Urothelium cell line (cell line): ENCODE results near the gene TBC1D22A.
A peak's percentile ranks its signal among the peaks of the same experiment; 100 is the strongest.

ENCODE experiments used
- DNase-seq: peaks from one replicate; pipeline ENCODE4 v3.0.0; 2011; ENCODE audit warnings: low spot score, mixed read lengths
- FAIRE-seq: peaks from 2 replicates; lab custom pipeline; 2011; peaks lifted over from hg19 to GRCh38; lab: Jason Lieb, UNC

TBC1D22A gene

DNA sequence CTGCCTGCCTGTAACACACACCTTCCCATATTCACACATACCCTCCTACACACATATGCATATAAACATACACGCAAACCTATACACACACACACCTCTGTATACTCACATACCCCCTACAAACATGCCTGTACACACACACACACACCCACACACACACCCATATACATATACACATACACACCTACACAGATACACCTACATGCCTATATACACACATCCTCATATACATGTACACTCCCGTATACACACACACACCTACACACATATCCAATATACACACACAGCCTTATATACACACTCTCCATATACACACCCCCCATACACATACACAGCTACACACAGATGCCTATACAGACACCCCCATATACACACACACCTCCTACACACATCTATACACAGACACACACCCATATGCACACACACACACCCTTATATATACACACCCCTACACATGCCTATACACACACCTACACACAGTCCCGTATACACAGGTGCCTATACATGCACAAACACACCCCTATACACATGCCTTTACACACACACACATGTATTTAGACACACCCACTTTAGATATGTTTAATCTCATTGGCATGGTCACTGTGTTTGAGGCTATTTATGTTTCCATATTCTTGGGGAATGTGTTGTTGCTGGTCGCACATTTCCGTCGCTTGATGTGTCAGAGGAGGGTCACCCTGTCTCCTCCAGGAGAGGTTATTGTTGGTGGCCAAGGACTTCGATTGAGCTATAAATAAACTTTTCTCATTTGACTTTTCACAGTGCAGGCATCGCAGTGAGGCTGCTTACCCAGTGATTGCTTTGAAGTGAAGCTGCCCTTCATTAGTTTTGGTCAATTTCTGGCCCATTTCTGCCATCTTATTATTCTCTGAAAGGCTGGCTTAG lies 243.3 kb downstream of the TBC1D22A start:
- DNase-seq (no peak), FAIRE-seq (peak; percentile 96)

DNA sequence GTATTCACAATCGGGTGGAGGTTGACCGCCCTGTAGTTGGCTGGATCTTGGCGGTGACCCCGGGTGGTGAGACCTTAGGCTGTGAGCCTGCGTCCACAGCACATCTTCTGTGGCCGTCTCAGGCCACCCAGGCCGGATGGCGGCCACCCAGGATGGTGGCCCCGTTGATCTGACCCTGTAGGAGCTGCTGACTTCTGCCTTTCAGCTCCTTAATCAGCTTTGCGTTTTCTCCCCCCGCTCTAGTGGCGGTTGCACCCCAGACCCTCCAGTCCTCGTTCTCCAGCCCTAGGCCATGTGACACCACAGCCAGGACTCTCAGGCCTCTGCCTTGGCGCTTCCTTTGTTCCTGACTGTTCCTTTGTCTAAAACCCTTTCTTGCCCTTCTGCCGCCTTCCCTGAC lies 244.0 kb downstream of the TBC1D22A start:
- DNase-seq (no peak), FAIRE-seq (no peak)

DNA sequence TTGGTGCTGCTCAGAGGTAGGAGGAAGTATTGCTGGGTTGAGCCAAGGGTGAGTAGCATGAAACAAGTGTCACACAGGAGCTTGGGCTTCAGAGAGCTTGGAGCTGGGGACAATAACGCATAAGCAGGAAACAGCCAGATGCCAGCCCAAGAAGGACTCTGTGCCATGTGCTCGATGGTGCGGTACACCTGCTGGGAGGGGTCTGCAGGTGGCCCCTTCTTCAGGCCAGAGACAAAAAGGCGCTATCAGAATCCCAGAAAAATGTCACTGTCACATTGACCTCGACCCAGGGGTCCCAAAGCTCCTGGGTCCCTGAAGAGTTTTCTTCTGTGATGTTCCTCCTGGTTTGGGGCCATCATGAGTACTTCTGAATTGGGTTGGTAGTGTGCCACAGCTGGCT lies 244.4 kb downstream of the TBC1D22A start:
- FAIRE-seq (no peak), DNase-seq (no peak)

DNA sequence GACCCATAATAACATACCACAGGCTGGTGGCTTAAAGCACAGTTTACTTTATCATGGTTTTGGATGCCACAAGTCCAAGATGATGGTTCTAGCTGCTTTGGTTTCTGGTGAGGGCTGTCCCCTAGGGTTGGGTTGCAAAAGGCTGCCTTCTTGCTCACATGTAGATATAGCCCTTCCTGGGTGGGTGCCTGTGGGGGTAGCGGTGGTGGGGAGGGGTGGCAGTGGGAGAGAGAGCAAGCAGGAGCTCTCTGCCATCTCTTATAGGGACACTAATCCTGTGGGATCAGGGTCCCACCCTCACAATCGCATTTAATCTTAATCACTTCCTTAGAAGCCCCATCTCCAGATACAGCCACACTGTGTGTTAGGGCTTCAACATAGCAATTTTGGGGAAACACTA lies 245.0 kb downstream of the TBC1D22A start:
- DNase-seq (no peak), FAIRE-seq (no peak)

DNA sequence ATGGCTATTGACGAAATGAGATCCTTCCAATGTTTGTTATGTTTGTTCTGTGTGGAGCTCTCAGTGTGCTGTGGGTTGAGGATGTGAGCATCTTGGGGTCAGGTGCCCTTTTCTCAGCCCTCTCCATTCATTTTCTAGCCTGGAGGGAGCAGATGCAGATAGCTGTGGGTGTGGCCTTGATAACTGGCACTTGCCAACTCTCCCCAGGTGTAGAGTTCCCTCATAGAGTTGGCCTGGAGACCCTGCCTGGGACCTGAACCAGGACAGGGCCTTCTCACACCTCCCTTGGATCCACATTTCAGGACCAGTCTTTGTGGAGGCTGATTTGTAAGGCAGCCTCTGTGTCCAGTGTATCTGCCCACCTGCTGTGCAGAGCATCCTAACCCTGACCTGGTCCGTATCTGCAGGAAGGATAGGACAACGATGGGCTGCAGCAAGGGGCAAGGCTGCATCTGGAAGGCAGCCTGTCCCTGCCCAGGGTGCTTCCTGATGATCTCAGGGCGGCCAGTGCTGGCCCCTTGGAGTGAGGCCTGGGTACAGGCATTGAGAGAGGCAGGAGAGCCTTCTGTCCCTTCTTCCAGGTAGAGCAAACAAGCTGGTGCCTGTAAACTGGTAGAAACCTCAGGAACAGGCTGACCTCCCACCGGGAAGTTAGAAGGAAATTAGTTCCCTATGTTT lies 245.9 kb downstream of the TBC1D22A start:
- FAIRE-seq (no peak), DNase-seq (no peak)

DNA sequence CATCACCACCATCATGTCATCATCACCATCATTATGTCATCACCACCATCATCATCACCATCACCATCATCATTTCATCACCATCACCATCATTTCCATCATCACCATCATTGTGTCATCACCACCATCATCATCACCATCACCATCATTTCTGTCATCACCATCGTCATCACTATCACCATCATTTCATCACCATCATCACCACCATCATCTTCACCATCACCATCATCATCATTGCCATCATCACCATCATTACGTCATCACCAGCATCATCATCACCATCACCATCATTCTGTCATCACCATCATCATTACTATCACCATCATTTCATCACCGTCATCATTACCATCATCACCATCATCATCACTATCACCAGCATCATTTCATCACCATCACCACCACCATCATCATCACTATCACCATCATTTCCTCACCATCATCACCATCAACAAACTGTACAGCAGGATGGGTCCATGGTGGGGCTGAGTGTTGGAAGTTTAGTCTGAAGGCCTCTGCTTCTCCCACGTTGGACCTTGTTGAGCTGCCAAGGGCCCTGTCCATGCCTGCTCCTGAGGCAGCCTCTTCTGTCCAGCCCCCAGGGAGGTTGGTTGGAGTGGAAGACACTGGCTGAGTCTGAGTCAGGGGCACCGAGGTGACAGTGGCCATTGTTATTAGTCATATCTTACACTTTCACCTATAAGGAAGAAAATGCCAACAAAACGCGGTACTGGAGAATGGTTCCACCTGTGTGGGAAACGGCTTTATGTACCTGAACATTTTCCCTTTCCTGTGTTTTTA lies 247.1 kb downstream of the TBC1D22A start:
- peak; percentile 100 for FAIRE-seq

DNA sequence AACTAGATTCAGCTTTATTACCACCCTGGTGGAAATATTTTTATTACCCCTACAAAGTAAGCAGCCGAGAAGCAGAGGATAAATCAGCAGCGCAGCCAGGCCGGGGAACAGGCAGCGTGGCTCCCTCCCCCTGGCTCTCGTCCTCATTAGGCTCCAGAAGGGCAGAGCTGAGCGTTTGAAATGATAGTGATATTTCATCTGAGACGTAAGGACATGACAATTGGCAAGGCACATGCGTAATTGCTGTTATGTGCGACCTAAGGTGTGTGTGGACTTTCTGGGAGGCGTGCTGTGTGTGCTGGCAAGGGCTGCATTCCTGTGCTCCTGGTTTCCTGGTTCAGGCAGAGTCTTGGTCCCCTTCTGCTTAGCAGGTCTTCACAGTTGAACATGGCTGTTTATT lies 247.8 kb downstream of the TBC1D22A start:
- DNase-seq (no peak), FAIRE-seq (no peak)

More for the DNA sequence above, 247.1 kb downstream of the TBC1D22A start:
- DNase-seq = no peak

DNA sequence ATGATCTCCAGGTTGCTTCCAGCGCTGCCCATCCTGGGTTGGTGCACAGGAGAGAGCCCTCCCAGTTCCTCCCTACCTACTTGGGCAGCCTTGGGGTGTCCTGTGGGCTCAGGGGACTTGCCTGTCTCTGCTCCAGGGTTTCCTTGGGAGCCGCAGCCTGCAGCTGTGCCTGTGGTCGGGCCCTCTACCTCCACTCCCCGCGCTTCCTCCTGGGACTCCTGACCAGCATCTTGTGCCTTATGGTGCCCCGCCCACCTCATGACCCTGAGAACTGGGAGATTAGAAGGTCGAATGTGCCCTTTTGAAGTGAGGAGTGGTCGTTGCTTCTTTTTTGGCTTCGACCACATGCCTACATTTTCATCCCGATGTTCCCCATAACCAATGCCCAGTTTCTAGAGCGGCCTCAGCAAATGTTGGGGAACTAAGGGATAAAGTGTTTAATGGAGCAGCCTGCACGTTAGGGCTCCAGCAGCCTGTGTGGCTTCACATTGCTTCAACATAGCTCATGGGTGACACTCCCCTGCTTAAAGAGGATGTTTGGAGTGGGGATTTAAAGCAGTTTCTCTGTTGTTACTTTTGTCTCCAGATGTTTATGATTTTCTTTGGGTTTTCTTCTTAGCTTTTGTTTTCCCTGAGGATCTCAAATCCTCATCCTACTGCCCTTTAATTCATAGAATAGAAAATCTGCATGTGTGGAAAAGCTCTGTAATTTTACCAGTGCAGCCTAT lies 248.8 kb downstream of the TBC1D22A start:
- DNase-seq = no peak
- FAIRE-seq = no peak

DNA sequence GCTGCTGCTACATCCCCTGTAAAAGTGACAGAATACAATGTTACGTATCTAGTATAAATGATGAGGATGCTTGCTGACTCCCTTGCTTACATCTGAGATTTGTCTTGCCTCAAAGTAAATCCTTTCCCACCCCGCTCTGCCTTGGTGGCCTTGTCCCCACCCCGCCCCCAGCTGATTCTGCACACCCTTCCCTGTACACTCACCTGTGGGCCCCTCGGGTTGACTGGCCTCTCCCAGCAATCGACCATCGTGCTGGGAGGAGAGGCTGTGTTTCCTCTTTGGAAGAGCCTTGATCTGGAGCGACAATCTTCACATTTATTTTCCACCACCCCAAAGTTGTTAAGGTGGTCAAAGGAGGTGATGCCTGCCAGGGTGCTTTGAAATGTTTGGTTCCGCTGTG lies 249.4 kb downstream of the TBC1D22A start:
- DNase-seq (no peak), FAIRE-seq (no peak)

DNA sequence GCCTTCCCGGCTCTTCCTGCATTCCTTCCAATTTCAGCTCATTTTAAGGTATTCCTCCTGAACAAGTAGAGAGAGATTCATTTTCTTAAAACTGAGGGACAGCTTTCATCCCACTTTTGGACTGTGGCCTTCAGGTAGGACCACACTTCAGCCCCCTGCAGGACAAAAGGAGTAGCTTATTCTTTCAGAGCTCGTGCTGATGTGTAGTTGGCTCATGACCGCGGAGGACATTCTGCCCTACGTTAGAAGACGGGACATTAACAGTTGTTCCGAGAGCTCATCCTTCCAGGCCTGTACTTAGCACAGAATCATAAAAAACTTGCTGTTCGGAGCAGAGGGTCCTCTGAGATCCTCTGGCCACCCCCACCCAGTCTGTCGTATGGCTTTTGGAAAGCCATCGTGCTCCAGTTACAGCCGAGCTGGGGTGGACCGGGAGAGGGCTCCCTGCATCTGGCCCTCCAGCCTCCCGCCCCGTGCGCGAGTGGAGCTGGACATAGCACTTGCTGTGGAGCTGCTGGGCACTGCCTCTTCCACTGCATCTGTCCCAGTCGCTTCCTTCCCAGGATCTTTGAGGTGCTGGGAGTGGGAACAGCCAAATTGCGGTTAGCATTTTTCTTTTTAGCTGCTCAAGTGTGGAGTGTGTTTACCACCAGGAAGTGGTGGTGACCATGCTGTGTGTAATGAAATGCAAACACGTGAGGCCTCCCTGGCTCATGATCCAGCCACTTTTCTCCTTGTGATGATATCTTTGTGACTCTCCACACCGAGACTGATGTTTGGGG lies 250.3 kb downstream of the TBC1D22A start:
- no peak for DNase-seq
- no peak for FAIRE-seq

DNA sequence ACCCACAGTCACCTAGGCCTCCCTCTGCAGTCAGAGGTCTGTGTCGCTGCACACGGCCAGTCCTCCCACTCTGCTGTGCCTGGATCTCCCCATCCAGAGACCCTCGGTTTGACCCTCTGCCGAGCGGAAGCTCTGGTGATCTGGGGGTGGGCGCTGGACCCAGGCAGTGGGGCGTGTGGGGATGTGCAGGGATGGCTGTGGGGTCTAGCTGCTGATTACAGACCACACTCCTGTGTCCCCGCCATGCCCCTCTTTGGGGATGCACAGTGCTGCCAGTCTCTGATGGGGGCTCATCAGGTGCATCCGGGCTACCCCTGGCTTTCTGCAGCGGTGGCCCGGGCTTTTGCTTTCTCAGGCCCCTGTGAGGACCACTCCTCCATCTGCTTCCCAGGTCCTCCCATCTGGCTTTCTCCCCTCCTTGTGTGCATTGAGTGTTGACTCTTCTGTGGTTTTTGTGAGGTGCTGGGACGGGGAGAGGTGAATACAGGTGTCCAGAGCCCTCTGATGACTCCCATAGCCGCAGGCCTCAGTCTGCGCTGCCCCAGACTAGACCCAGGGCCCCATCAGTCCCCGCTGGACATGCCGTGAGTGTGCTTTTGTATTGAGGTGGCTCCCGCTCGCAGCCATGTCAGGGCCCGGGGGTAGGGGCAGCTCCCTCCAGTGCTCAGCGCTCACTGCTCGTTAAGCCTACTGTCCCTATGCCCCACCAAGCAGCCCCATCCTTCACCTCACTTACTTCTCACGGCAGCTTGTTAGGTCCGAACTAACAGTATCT lies 251.6 kb downstream of the TBC1D22A start:
- DNase-seq = no peak
- FAIRE-seq = no peak

DNA sequence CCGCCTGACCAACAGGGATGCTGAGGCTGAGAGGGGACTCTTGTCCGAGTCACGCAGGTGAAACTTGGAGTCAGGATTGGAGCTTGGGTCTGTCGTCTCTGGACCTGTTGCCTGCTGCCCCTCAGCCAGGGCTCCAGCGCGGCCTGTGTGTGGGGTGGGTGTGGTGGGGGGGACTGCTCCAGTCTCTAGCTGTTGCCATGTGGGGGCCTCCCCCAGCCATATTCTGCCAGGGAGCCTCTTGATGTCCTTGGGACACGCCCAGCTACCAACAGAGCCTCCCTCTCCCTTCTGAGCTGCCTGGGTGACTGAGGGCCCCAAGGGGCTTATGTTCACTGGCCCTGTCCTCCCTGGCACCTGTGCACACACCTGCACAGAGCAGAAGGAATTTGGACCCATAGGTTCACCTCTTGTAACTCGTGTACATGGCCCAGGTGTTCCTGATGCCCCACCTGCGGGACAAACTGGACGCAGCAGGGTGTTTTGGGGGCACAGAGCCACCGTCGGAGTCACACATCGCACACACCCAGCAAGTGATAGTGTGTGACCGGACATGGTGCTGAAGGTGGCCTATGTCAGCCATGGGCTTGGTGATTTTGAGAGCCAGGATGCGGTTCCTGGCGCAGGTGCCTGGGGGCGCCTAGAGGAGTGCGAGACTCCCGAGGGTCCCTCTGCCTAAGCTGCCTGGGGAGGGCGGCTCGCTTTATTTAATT lies 252.3 kb downstream of the TBC1D22A start:
- no peak for DNase-seq
- FAIRE-seq = peak; percentile 37

DNA sequence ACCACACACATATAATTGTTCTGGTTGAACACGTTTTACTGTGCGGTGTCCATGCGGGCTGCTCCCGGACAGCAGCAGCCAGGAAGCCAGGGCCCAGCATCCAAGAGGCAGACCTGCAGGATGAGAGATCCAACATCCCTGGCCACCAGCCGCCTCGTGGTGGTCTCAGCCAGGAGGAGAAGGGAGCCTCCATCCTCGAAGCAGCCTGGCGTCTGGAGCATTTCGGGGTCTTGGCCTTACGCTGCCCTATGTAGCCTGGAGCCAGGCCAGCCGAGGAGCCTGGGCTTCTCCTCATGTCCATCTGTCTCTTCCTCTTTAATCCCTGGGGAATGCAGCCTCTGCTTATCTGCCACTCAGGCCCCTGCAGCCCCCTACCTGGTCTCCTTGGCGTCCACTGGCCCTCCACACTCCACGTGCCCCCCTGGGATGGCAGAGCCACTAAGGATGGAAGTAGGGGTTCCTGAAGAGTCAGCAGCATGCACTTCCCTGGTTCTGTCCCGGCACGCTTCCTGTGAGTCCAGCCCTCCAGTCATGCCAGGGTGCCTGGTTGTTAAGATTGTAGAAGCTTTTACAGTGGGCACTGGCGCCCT lies 253.2 kb downstream of the TBC1D22A start:
- FAIRE-seq (no peak), DNase-seq (no peak)

DNA sequence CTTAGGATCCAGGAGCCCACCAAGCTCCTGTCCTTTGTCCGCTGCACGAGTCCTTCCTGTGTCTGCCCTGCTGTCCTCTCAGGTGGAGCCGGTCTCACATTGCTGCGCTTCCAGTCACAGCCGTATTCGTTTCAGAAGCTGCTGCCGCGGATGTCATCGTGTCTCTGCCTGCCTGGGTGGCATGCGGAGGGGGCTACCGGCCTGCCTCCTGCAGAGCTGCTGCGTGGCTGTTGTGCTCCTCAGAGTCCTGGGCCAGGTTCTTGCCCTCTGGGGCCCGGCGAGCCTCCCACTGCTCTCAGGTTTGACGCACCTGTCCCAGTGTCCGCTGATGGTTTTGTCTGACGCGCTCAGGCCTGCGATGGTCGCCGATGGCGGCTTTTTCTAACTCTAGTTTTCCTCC lies 254.2 kb downstream of the TBC1D22A start:
- DNase-seq (no peak), FAIRE-seq (no peak)

DNA sequence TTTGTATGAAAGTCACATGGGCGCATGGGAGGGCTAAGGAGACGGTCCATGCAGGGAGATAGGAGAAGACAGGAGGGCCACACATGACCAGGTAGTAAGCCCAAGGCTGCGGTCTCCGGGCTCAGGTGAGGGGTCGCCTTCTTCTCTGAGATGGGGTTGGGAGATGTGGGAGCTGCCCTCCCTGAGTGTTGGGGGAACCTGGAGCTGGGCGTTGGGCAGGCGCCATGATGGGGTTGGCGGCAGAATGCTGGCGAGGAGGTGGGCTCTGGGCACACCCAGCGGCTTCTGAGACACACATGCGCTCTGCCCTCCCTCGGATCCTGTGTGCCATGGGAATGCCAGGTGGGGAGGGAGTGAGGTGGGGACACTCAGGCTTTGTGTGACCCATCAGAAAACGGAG lies 254.8 kb downstream of the TBC1D22A start:
- FAIRE-seq (no peak), DNase-seq (no peak)

DNA sequence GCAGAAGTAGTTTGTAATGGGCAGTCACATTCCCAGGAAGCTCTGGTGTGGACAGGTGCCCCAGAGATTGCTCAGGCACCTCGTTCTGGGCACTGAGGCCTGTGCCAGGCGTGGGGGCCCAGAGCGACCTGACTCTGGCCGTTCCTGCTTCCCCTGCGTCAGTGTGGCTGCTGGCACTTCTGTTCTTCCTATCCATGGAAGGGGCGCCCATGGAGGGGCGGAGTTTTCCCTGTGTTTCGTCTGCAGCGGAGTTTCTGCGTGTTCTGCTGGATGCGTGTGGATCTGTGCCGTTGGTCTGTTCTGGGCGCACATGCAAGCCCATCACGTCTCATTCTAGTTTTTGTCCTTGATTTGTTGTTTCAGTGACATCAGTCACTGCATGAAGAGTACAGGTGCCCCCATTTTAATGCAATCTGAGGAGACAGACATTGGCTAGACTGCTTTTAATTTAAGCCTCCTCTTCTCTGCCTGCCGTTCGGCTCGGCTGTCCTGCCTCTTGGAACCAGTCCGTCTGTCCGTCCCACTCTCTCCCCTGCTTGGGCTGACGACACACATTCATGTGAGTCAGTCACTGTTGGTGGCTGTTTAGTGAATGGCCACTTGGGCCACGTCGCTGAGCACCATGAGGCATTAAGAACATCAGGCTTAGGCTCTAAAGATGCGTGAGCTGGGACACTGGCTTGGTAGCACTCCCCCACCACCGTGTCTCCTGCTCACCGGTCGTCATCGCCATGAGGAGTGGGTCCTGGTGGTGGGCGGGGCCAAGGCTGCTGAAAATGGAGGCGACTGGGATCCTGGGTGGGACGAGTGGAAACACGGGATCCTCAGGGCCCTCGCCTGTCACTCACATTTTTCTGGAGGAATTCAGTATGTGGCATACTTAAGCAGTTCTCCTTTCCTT lies 255.8 kb downstream of the TBC1D22A start:
- no peak for FAIRE-seq
- no peak for DNase-seq
